GM06990 (cell line): ENCODE results near the gene BZW1.

Experiments used
- DNase-seq: peaks from one replicate; pipeline ENCODE4 v3.0.0-alpha.2; 2011; ENCODE audit not compliant: insufficient read length; ENCODE audit errors: extremely low read depth
- H3K27me3 ChIP-seq: replicated peaks from 2 replicates; pipeline ENCODE4 v1.6.0; 2011; ENCODE audit warnings: low read length; ENCODE audit not compliant: control insufficient read depth, insufficient read depth
- H3K36me3 ChIP-seq: 2 replicates; pipeline ENCODE4 v1.5.1; 2011; ENCODE audit warnings: low read length; ENCODE audit not compliant: control insufficient read depth, insufficient read depth
- H3K4me3 ChIP-seq: replicated peaks from 2 replicates; pipeline ENCODE4 v1.5.1; 2011; ENCODE audit warnings: low read depth, mild to moderate bottlenecking, control low read depth, low read length
- TF ChIP-seq, protein P1 (sequence below): IDR thresholded peaks from 2 replicates; pipeline ENCODE4 v1.5.1; 2011; ENCODE audit warnings: low read length, control low read depth, mild to moderate bottlenecking, inconsistent platforms; ENCODE audit not compliant: insufficient read depth, poor library complexity, severe bottlenecking

The BZW1 gene

GRCh38 chr2:200852605-200853004 is 40.9 kb downstream of the BZW1 start:
- no peak overlapping the region for H3K4me3 ChIP-seq
- peaks cover 26% of the 10 kb centered on the region for H3K36me3 ChIP-seq
- no peak for DNase-seq
- H3K27me3 ChIP-seq = no peaks in the 10 kb centered on the region
- TF ChIP-seq, protein P1, sequence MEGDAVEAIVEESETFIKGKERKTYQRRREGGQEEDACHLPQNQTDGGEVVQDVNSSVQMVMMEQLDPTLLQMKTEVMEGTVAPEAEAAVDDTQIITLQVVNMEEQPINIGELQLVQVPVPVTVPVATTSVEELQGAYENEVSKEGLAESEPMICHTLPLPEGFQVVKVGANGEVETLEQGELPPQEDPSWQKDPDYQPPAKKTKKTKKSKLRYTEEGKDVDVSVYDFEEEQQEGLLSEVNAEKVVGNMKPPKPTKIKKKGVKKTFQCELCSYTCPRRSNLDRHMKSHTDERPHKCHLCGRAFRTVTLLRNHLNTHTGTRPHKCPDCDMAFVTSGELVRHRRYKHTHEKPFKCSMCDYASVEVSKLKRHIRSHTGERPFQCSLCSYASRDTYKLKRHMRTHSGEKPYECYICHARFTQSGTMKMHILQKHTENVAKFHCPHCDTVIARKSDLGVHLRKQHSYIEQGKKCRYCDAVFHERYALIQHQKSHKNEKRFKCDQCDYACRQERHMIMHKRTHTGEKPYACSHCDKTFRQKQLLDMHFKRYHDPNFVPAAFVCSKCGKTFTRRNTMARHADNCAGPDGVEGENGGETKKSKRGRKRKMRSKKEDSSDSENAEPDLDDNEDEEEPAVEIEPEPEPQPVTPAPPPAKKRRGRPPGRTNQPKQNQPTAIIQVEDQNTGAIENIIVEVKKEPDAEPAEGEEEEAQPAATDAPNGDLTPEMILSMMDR = no peak

DNA sequence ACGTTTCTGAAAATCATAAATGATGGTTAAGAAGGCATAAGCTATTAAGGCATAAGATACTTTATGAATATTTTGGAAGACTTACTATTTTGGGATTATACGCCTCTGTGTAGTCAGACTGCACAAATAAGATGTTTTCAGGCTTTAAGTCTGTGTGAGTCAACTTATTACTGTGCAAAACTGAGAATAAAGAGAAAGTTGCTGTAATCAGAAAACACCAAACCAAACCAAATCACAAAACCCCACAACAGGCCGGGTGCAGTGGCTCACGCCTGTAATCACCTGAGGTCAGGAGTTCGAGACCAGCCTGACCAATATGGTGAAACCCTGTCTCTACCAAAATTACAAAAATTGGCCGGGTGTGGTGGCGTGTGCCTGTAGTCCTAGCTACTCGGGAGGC is 45.1 kb downstream of the BZW1 start:
- no peaks in the 10 kb centered on the region for H3K27me3 ChIP-seq
- no peak for DNase-seq
- TF ChIP-seq, protein P1 = no peak
- H3K36me3 ChIP-seq = peaks cover 23% of the 10 kb centered on the region
- H3K4me3 ChIP-seq = no peak overlapping the region

- Histone ChIP-seq H3K36me3 (peaks cover 12% of the 10 kb centered on the region), H3K4me3 (no peak overlapping the region), H3K27me3 (no peaks in the 10 kb centered on the region)
- DNase-seq = no peak
- TF ChIP-seq, protein P1 = no peak
Observed at GRCh38 chr2:200860092-200860795, 48.5 kb downstream of the BZW1 start.

DNA sequence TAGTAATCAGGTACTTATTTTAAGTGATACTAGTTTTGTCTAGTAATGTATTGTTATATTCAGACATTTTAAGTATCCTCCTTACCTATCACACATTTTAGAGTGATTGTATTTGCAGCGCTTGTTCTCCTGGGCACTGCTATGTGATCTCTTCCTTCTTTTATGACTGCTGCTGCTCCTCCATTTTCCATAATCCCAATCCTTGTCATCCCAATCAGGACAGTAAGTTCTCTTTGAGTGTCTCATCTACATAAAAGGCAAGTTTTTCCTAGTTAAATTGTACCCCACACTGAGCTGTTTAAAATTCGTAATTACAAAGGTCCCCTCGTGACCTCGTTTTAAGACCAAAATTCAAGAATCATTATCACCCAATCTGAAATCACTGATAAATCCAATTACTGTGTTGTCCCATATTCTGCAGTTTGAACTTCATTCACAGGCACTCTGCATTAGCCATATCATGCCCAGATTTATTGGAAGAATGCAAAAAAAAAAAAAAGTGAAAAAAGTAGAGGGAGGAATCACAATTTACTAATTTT is 50.0 kb downstream of the BZW1 start:
- H3K27me3 ChIP-seq = no peaks in the 10 kb centered on the region
- peaks cover 6% of the 10 kb centered on the region for H3K36me3 ChIP-seq
- peak overlapping the region; percentile 100 for H3K4me3 ChIP-seq
- TF ChIP-seq, protein P1 = no peak
- no peak for DNase-seq

- H3K27me3 ChIP-seq = no peaks in the 10 kb centered on the region
- TF ChIP-seq, protein P1 = no peak
- DNase-seq = no peak
Observed at GRCh38 chr2:200862532-200863000, 50.9 kb downstream of the BZW1 start.

More at GRCh38 chr2:200862532-200863000, 50.9 kb downstream of the BZW1 start:
- H3K36me3 ChIP-seq = peaks cover 2% of the 10 kb centered on the region
- H3K4me3 ChIP-seq = peak overlapping the region; percentile 100
